H1 (cell line): ENCODE measurements around the gene RAB7B. TPM values are rescaled to one million over a fixed set of nuclear protein-coding genes. Genes with fewer than 3 reads are reported as not detected.
A peak's percentile ranks its signal among the peaks of the same experiment; 100 is the strongest.

Source experiments
- CTCF ChIA-PET: fragments of 300-600 bp; sonication (Branson Sonifier 250); formaldehyde crosslinking; loops from one replicate; lab custom pipeline; 2021; ENCODE audit not compliant: partially characterized antibody; lab: Charles Lee
- POLR2A ChIA-PET: fragments of 300-600 bp; sonication (Branson Sonifier 250); formaldehyde crosslinking; loops from one replicate; lab custom pipeline; 2021; ENCODE audit warnings: inconsistent platforms; ENCODE audit not compliant: partially characterized antibody; lab: Charles Lee
- DNase-seq, 2 experiments: peaks; one replicate each; pipeline versions ENCODE4 v3.0.0 to v3.0.0-alpha.2; 2010 to 2022; ENCODE audit warnings: low spot score in 2 of 2, low read depth in 1 of 2, mixed read lengths in 1 of 2
- FAIRE-seq: peaks from 2 replicates; lab custom pipeline; 2011; peaks lifted over from hg19 to GRCh38; lab: Jason Lieb, UNC
- H2AFZ ChIP-seq: 2 replicates; pipeline ENCODE4 v1.8.1; 2012; ENCODE audit warnings: low read length, inconsistent platforms
- H2AK5ac ChIP-seq: 2 replicates; pipeline ENCODE4 v1.6.1; 2013; ENCODE audit warnings: low read depth, low read length
- H2BK120ac ChIP-seq: replicated peaks from 2 replicates; pipeline ENCODE3; 2013; ENCODE audit warnings: low read depth, low read length, inconsistent platforms
- H2BK12ac ChIP-seq: 2 replicates; pipeline ENCODE4 v1.6.1; 2013; ENCODE audit warnings: low read depth, low read length
- H2BK15ac ChIP-seq: 2 replicates; pipeline ENCODE4 v1.6.1; 2013; ENCODE audit warnings: low read length
- H2BK20ac ChIP-seq: 2 replicates; pipeline ENCODE4 v1.6.1; 2013; ENCODE audit warnings: low read length
- H2BK5ac ChIP-seq: 2 replicates; pipeline ENCODE4 v1.6.1; 2013; ENCODE audit warnings: low read depth, low read length
- H3K14ac ChIP-seq: 2 replicates; pipeline ENCODE4 v1.6.1; 2013; ENCODE audit warnings: inconsistent platforms; ENCODE audit not compliant: insufficient read length
- H3K18ac ChIP-seq: 2 replicates; pipeline ENCODE4 v1.6.1; 2013; ENCODE audit warnings: low read length; ENCODE audit errors: extremely low read depth
- H3K23ac ChIP-seq: 2 replicates; pipeline ENCODE4 v1.6.1; 2013; ENCODE audit warnings: inconsistent platforms; ENCODE audit not compliant: insufficient read length
- H3K23me2 ChIP-seq: 2 replicates; pipeline ENCODE4 v1.6.1; 2013; ENCODE audit warnings: low read depth, low read length
- H3K27ac ChIP-seq: 2 replicates; pipeline ENCODE4 v1.6.1; 2011; ENCODE audit warnings: low read depth, low read length, inconsistent platforms
- H3K27me3 ChIP-seq, 4 experiments: replicated peaks in 1 of 4; 1 replicate in 1 of 4; 2 replicates in 3 of 4; pipeline versions ENCODE4 v1.6.1 to v1.8.1; 2011 to 2013; ENCODE audit warnings: low read length in 3 of 4, mild to moderate bottlenecking in 3 of 4, inconsistent platforms in 2 of 4, mixed read lengths in 2 of 4, moderate library complexity in 1 of 4; ENCODE audit not compliant: control insufficient read depth in 3 of 4, insufficient read depth in 3 of 4; ENCODE audit errors: extremely low read depth in 1 of 4
- H3K36me3 ChIP-seq, 4 experiments: 2 replicates each; pipeline versions ENCODE4 v1.6.1 to v1.8.1; 2011 to 2013; ENCODE audit warnings: mild to moderate bottlenecking in 4 of 4, low read length in 3 of 4, moderate library complexity in 2 of 4, control low read depth in 1 of 4, inconsistent platforms in 1 of 4; ENCODE audit not compliant: insufficient read depth in 4 of 4, control insufficient read depth in 2 of 4
- H3K4ac ChIP-seq: replicated peaks from 2 replicates; pipeline ENCODE3; 2013; ENCODE audit warnings: low read length, low read depth, mixed read lengths, inconsistent platforms; ENCODE audit not compliant: insufficient read length
- H3K4me1 ChIP-seq, 4 experiments: replicated peaks in 1 of 4; 1 replicate in 1 of 4; 2 replicates in 3 of 4; pipeline versions ENCODE4 v1.6.1 to v1.8.1; 2011 to 2013; ENCODE audit warnings: low read length in 3 of 4, inconsistent platforms in 2 of 4, mixed read lengths in 1 of 4; ENCODE audit not compliant: insufficient read depth in 4 of 4, control insufficient read depth in 3 of 4
- H3K4me2 ChIP-seq, 2 experiments: 2 replicates each; pipeline versions ENCODE4 v1.6.1 to v1.8.1; 2011 to 2013; ENCODE audit warnings: low read depth in 2 of 2, low read length in 2 of 2, control low read depth in 1 of 2, inconsistent platforms in 1 of 2, mild to moderate bottlenecking in 1 of 2; ENCODE audit not compliant: insufficient read depth in 1 of 2
- H3K4me3 ChIP-seq, 4 experiments: fragments of 200-600, 300-600 bp in 1 of 4; sonication (generic), shearing (Covaris generic), sonication (Bioruptor Twin) in 1 of 4; 2 replicates each; pipeline versions ENCODE4 v1.5.1 to v1.8.1; 2011 to 2016; ENCODE audit warnings: low read length in 4 of 4, low read depth in 3 of 4, control low read depth in 2 of 4, inconsistent platforms in 2 of 4, mild to moderate bottlenecking in 2 of 4, mixed read lengths in 1 of 4, moderate library complexity in 1 of 4; ENCODE audit not compliant: insufficient read depth in 2 of 4; ENCODE audit errors: extremely low read depth in 1 of 4
- H3K56ac ChIP-seq: replicated peaks from 2 replicates; pipeline ENCODE3; 2013; ENCODE audit warnings: low read depth, mild to moderate bottlenecking, mixed read lengths, low read length, inconsistent platforms; ENCODE audit not compliant: insufficient read length
- H3K79me1 ChIP-seq: 2 replicates; pipeline ENCODE4 v1.6.1; 2013; ENCODE audit warnings: low read depth, low read length, control low read depth
- H3K79me2 ChIP-seq, 2 experiments: 2 replicates each; pipeline versions ENCODE4 v1.6.1 to v1.8.1; 2012 to 2013; ENCODE audit warnings: low read length in 2 of 2, mild to moderate bottlenecking in 2 of 2, inconsistent platforms in 1 of 2; ENCODE audit not compliant: insufficient read depth in 2 of 2, control insufficient read depth in 1 of 2
- H3K9ac ChIP-seq, 4 experiments: replicated peaks in 1 of 4; 1 replicate in 1 of 4; 2 replicates in 3 of 4; pipeline versions ENCODE4 v1.6.1 to v1.8.1; 2011 to 2013; ENCODE audit warnings: low read depth in 3 of 4, low read length in 3 of 4, control low read depth in 2 of 4, mild to moderate bottlenecking in 2 of 4, moderate library complexity in 2 of 4, inconsistent platforms in 1 of 4; ENCODE audit errors: extremely low read depth in 1 of 4
- H3K9me3 ChIP-seq, 2 experiments: 2 replicates each; pipeline versions ENCODE4 v1.6.1 to v1.8.1; 2012 to 2013; ENCODE audit warnings: mild to moderate bottlenecking in 2 of 2, moderate library complexity in 2 of 2, control low read depth in 1 of 2, inconsistent platforms in 1 of 2, low read depth in 1 of 2, low read length in 1 of 2, mixed read lengths in 1 of 2; ENCODE audit not compliant: insufficient read depth in 2 of 2
- H4K20me1 ChIP-seq, 2 experiments: replicated peaks in 1 of 2; 2 replicates each; pipeline versions ENCODE3 to v1.8.1; 2011 to 2013; ENCODE audit warnings: inconsistent platforms in 2 of 2, low read length in 2 of 2, mild to moderate bottlenecking in 1 of 2; ENCODE audit not compliant: insufficient read depth in 2 of 2, control insufficient read depth in 1 of 2
- H4K5ac ChIP-seq: 2 replicates; pipeline ENCODE4 v1.6.1; 2013; ENCODE audit warnings: low read length, low read depth, mixed read lengths, inconsistent platforms; ENCODE audit not compliant: insufficient read length
- H4K8ac ChIP-seq: 2 replicates; pipeline ENCODE4 v1.8.0; 2013; ENCODE audit warnings: mild to moderate bottlenecking, moderate library complexity, low read length, inconsistent platforms; ENCODE audit not compliant: insufficient read depth; ENCODE audit errors: extremely low read depth
- H4K91ac ChIP-seq: replicated peaks from 2 replicates; pipeline ENCODE3; 2013; ENCODE audit warnings: low read length, mixed read lengths, inconsistent platforms; ENCODE audit not compliant: insufficient read length
- CTCF ChIP-seq, 3 experiments: IDR thresholded peaks; 1 replicate in 2 of 3; 2 replicates in 1 of 3; pipeline versions ENCODE4 v1.5.1 to v1.6.1; 2011; ENCODE audit warnings: low read length in 3 of 3, mild to moderate bottlenecking in 3 of 3, inconsistent platforms in 2 of 3, low read depth in 1 of 3, moderate library complexity in 1 of 3; ENCODE audit not compliant: insufficient read depth in 1 of 3; ENCODE audit errors: control extremely low read depth in 1 of 3
- FOSL1 ChIP-seq: IDR thresholded peaks from 2 replicates; pipeline ENCODE4 v1.6.1; 2011; ENCODE audit warnings: mild to moderate bottlenecking, low read depth, low read length, moderate library complexity; ENCODE audit not compliant: insufficient read depth
- KDM5A ChIP-seq: fragments of 200-600 bp; IDR thresholded peaks from 2 replicates; pipeline ENCODE4 v1.7.1; 2012; ENCODE audit warnings: mild to moderate bottlenecking, low read length, inconsistent platforms, mixed read lengths
- RXRA ChIP-seq: IDR thresholded peaks from 2 replicates; pipeline ENCODE4 v1.6.1; 2011; ENCODE audit warnings: low read depth, mild to moderate bottlenecking, low read length, moderate library complexity; ENCODE audit not compliant: insufficient read depth
- WGBS, 2 experiments: shearing (Covaris generic) in 1 of 2; methylation state at CpG; one replicate each; pipeline versions ENCODE4 v1.1.6 to v1.1.7; 2013 to 2015; ENCODE audit warnings: low lambda C conversion rate in 2 of 2, mixed read lengths in 2 of 2, inconsistent platforms in 1 of 2, low coverage in 1 of 2, missing lambda C conversion rate in 1 of 2; ENCODE audit not compliant: insufficient replicate concordance in 2 of 2, insufficient coverage in 1 of 2, insufficient read length in 1 of 2; ENCODE audit errors: extremely low coverage in 1 of 2, missing lambda C conversion rate in 1 of 2; 5-methylcytosine and 5-hydroxymethylcytosine counted together
- polyA plus RNA-seq, 7 experiments: library from polyadenylated mRNA; depleted of rRNA in 3 of 7; stranded (reverse) in 5 of 7; unstranded in 2 of 7; fragments of >200 nt in 5 of 7; fragments of 200-250 nt in 2 of 7; gene quantifications; 1 replicate in 5 of 7; 2 replicates in 1 of 7; 4 replicates in 1 of 7; pipeline versions ENCODE4 v1.2.1 to v1.2.3, GENCODE V29; 2011 to 2013; ENCODE audit warnings: missing spikeins in 2 of 7, mixed read lengths in 2 of 7
- total RNA-seq: library from RNA; stranded (reverse); fragmentation: NEBNext Ultra II Directional; extraction: Animal tissue kit (Norgen Biotek cat#: 25700); gene quantifications from 2 replicates; pipeline ENCODE4 v1.2.1, GENCODE V29; 2021

The RAB7B gene
- total and polyA plus RNA-seq, 2 of the 8 experiments (the other 6 are each of a cell fraction or from before 2014, with no cell fraction given): 0.05 TPM; not detected in 1

GRCh38 chr1:206020393-206021007, 17.3 kb upstream of the RAB7B start:
- H3K36me3 ChIP-seq: no peaks in the 10 kb centered on the region
- no peak overlapping the region for H2BK5ac ChIP-seq
- H2BK20ac ChIP-seq: no peak overlapping the region
- no peak overlapping the region for H3K56ac ChIP-seq
- H3K79me2 ChIP-seq: no peaks in the 10 kb centered on the region
- no peak overlapping the region for H2BK120ac ChIP-seq
- H3K14ac ChIP-seq: no peak overlapping the region
- POLR2A ChIA-PET: no interaction called here
- H3K27ac ChIP-seq: no peak overlapping the region
- no peak overlapping the region for H2AFZ ChIP-seq
- H4K5ac ChIP-seq: no peak overlapping the region
- no peak overlapping the region for H3K4ac ChIP-seq
- WGBS, 2 experiments: 80% methylated on average over 4 of the region's 4 CpGs; no CpG with 5 or more reads in 1 of the 2 experiments
- H2BK15ac ChIP-seq: no peak overlapping the region
- H3K4me3 ChIP-seq: no peak overlapping the region
- H3K79me1 ChIP-seq: no peaks in the 10 kb centered on the region
- no peak overlapping the region for H3K23ac ChIP-seq
- no peaks in the 10 kb centered on the region for H3K23me2 ChIP-seq
- H4K91ac ChIP-seq: no peak overlapping the region
- H2BK12ac ChIP-seq: no peak overlapping the region
- H3K4me1 ChIP-seq: no peaks in the 10 kb centered on the region
- H4K8ac ChIP-seq: no peak overlapping the region
- no peaks in the 10 kb centered on the region; a peak in 1 of 7 replicates for H3K27me3 ChIP-seq
- H3K9ac ChIP-seq: no peak overlapping the region
- no peak overlapping the region for H3K18ac ChIP-seq
- no peak for FAIRE-seq
- no peak for TF ChIP-seq KDM5A
- TF ChIP-seq FOSL1: no peak
- TF ChIP-seq CTCF (IDR thresholded peaks at IDR 0.05; ENCODE audit: control extremely low read depth in 1 of 3, insufficient read depth in 1 of 3, low read depth in 1 of 3, low read length in 3 of 3): 0 out of 4 replicates have a peak, but pooled peaks of 1 of the 3 experiments have one; percentile 0
- TF ChIP-seq RXRA: no peak
- TF ChIP-seq, all 59 proteins: peak for 1
- CTCF ChIA-PET: interaction anchor here (0.6 to 2.4 kb wide), 6 partner anchors 9 to 86 kb away, joined by 3 to 23 read pairs (median 3); no protein-coding TSS in a partner anchor
- Histone ChIP-seq H3K9me3 (no peaks in the 10 kb centered on the region), H2AK5ac (no peak overlapping the region), H3K4me2 (no peak overlapping the region), H4K20me1 (no peaks in the 10 kb centered on the region)
- no peak for DNase-seq
